NCI-H2029 (cell line): Measurements from ENCODE around the gene CAMK4.
"Not testable (repeated sequence)": the region's sequence is repeated elsewhere in the genome, so short reads cannot be mapped to it uniquely, and the experiment has no call there.

Source experiments
- DNase-seq: peaks from one replicate; lab custom pipeline; 2025; lab: John Stamatoyannopoulos, UW

Gene CAMK4

GRCh38 chr5:111383288-111383970, 159.2 kb downstream of the CAMK4 start:
- no peak for DNase-seq

GRCh38 chr5:111384220-111384619, 160.0 kb downstream of the CAMK4 start:
- DNase-seq: no peak

- no peak for DNase-seq
These were observed 160.9 kb downstream of the CAMK4 start for GRCh38 chr5:111385051-111385450.

GRCh38 chr5:111385970-111386831, 162.0 kb downstream of the CAMK4 start:
- no peak for DNase-seq

- DNase-seq: no peak
These were observed 162.6 kb downstream of the CAMK4 start for GRCh38 chr5:111386832-111387162.

GRCh38 chr5:111387361-111387760, 163.2 kb downstream of the CAMK4 start:
- DNase-seq: no peak

- no peak for DNase-seq
These were observed 165.4 kb downstream of the CAMK4 start for GRCh38 chr5:111389390-111390082.

- no peak for DNase-seq
These were observed 168.0 kb downstream of the CAMK4 start for GRCh38 chr5:111392181-111392580.

GRCh38 chr5:111394586-111394985, 170.4 kb downstream of the CAMK4 start:
- no peak for DNase-seq

- DNase-seq: no peak
These were observed 173.8 kb downstream of the CAMK4 start for GRCh38 chr5:111398013-111398412.

- DNase-seq: no peak
These were observed 174.9 kb downstream of the CAMK4 start for GRCh38 chr5:111399113-111399512.

GRCh38 chr5:111401906-111402305, 177.7 kb downstream of the CAMK4 start:
- DNase-seq: no peak

- no peak for DNase-seq
These were observed 180.1 kb downstream of the CAMK4 start for GRCh38 chr5:111404270-111404769.

GRCh38 chr5:111407562-111407961, 183.4 kb downstream of the CAMK4 start:
- DNase-seq: no peak

GRCh38 chr5:111408817-111409216, 184.6 kb downstream of the CAMK4 start:
- DNase-seq: no peak

- not testable (repeated sequence) for DNase-seq
These were observed 185.1 kb downstream of the CAMK4 start for GRCh38 chr5:111409266-111409665.

- DNase-seq: not testable (repeated sequence)
These were observed 185.9 kb downstream of the CAMK4 start for GRCh38 chr5:111410067-111410466.

- DNase-seq: no peak
These were observed 187.1 kb downstream of the CAMK4 start for GRCh38 chr5:111411301-111411700.

GRCh38 chr5:111412593-111412992, 188.4 kb downstream of the CAMK4 start:
- DNase-seq: no peak

- DNase-seq: no peak
These were observed 190.9 kb downstream of the CAMK4 start for GRCh38 chr5:111415053-111415452.

GRCh38 chr5:111422245-111422644, 198.1 kb downstream of the CAMK4 start:
- no peak for DNase-seq
